Stimulated activated CD4-positive, alpha-beta T cell treated with anti-CD3 and anti-CD28 coated beads, Interleukin-12 subunit alpha, Interleukin-12 subunit beta, amount 100 ng/mL, for 48 hours (primary cell): ENCODE data around the gene PPP1R10.

Experiments
- DNase-seq, 3 donors: peaks; one replicate each; pipeline ENCODE4 v3.0.0-alpha.2; 2020; ENCODE audit warnings: low read depth in 2 of 3, low spot score in 1 of 3

Gene PPP1R10

GRCh38 chr6:30625511-30625910 lies 8.5 kb upstream of the PPP1R10 start:
- no peak for DNase-seq

GRCh38 chr6:30619561-30619960 lies 2.5 kb upstream of the PPP1R10 start:
- DNase-seq: no peak

GRCh38 chr6:30618270-30618797 lies 1.3 kb upstream of the PPP1R10 start:
- no peak for DNase-seq

- DNase-seq: peak; percentile 93 to 95 (median 94)
Observed at GRCh38 chr6:30617565-30618269, 674 bp upstream of the PPP1R10 start, which contains the start of gene MRPS18B. MRPS18B (plus strand) TSS chr6:30617840; CDS start chr6:30617866, 26 bp downstream.

GRCh38 chr6:30615958-30616810 lies 859 bp downstream of the PPP1R10 start:
- DNase-seq: peak in 1 of 3 donors; percentile 32

- DNase-seq: peak in 1 of 3 donors; percentile 35
Observed at GRCh38 chr6:30615219-30615957, 1.7 kb downstream of the PPP1R10 start.

GRCh38 chr6:30614843-30615218 lies 2.2 kb downstream of the PPP1R10 start:
- peak; percentile 71 to 79 (median 74) for DNase-seq

GRCh38 chr6:30614044-30614842 lies 2.8 kb downstream of the PPP1R10 start:
- no peak for DNase-seq

- no peak for DNase-seq
Observed at GRCh38 chr6:30613251-30614043, 3.6 kb downstream of the PPP1R10 start.

GRCh38 chr6:30612687-30613248 lies 4.3 kb downstream of the PPP1R10 start:
- DNase-seq: no peak

- DNase-seq: no peak
Observed at GRCh38 chr6:30612213-30612612, 4.8 kb downstream of the PPP1R10 start.

GRCh38 chr6:30611856-30612194 lies 5.2 kb downstream of the PPP1R10 start:
- DNase-seq: no peak

- no peak for DNase-seq
Observed at GRCh38 chr6:30611150-30611855, 5.7 kb downstream of the PPP1R10 start.

- DNase-seq: no peak
Observed at GRCh38 chr6:30610065-30610464, 7.0 kb downstream of the PPP1R10 start.

GRCh38 chr6:30603961-30604360 lies 13.1 kb downstream of the PPP1R10 start:
- no peak for DNase-seq

GRCh38 chr6:30601815-30602641 lies 15.0 kb downstream of the PPP1R10 start:
- DNase-seq: no peak

- no peak for DNase-seq
Observed at GRCh38 chr6:30601436-30601814, 15.6 kb downstream of the PPP1R10 start.

GRCh38 chr6:30600451-30600961 lies 16.5 kb downstream of the PPP1R10 start:
- no peak for DNase-seq
